Smooth muscle cell (in vitro differentiated cells): ENCODE measurements around the gene CAMLG. TPM values are rescaled to one million over a fixed set of nuclear protein-coding genes. Genes with fewer than 3 reads are reported as not detected.

Experiments
- DNase-seq: peaks from one replicate; lab custom pipeline; 2025; ENCODE audit not compliant: unreplicated experiment; lab: John Stamatoyannopoulos, UW
- H2AFZ ChIP-seq: fragments of 200-600 bp; sonication (generic); 2 replicates; pipeline ENCODE4 v1.6.0; 2016; ENCODE audit warnings: antibody characterized with exemption, low read depth, mild to moderate bottlenecking
- H3F3A ChIP-seq: fragments of 200-600 bp; sonication (generic); 2 replicates; pipeline ENCODE4 v1.6.0; 2017; ENCODE audit warnings: antibody characterized with exemption, low read depth
- H3K27ac ChIP-seq: fragments of 200-600 bp; sonication (generic); 2 replicates; pipeline ENCODE4 v1.5.1; 2016; ENCODE audit warnings: low read depth, mild to moderate bottlenecking
- H3K27me3 ChIP-seq: fragments of 200-600 bp; sonication (generic); 2 replicates; pipeline ENCODE4 v1.6.1; 2016; ENCODE audit warnings: low read depth, mild to moderate bottlenecking
- H3K36me3 ChIP-seq: fragments of 200-600 bp; sonication (generic); 2 replicates; pipeline ENCODE4 v1.5.1; 2016; ENCODE audit warnings: low read depth
- H3K4me1 ChIP-seq: fragments of 200-600 bp; sonication (generic); 2 replicates; pipeline ENCODE4 v1.5.1; 2016; ENCODE audit warnings: low read depth
- H3K4me2 ChIP-seq: fragments of 200-600 bp; sonication (generic); 2 replicates; pipeline ENCODE4 v1.6.0; 2016; ENCODE audit warnings: mild to moderate bottlenecking
- H3K4me3 ChIP-seq: fragments of 200-600 bp; sonication (generic); 2 replicates; pipeline ENCODE4 v1.5.1; 2016; ENCODE audit warnings: mild to moderate bottlenecking
- H3K79me2 ChIP-seq: fragments of 200-600 bp; sonication (generic); 2 replicates; pipeline ENCODE4 v1.6.0; 2016; ENCODE audit warnings: low read depth, mild to moderate bottlenecking
- H3K9ac ChIP-seq: fragments of 200-600 bp; sonication (generic); 2 replicates; pipeline ENCODE4 v1.6.0; 2016; ENCODE audit warnings: low read depth
- H3K9me3 ChIP-seq: fragments of 200-600 bp; sonication (generic); replicated peaks from 2 replicates; pipeline ENCODE4 v1.5.1; 2016; ENCODE audit warnings: low read depth
- H4K20me1 ChIP-seq: fragments of 200-600 bp; sonication (generic); 2 replicates; pipeline ENCODE4 v1.6.0; 2016; ENCODE audit warnings: low read depth
- CTCF ChIP-seq: fragments of 200-600 bp; sonication (generic); IDR thresholded peaks from 2 replicates; pipeline ENCODE4 v1.5.1; 2017; ENCODE audit warnings: borderline replicate concordance, mild to moderate bottlenecking, antibody characterized with exemption; ENCODE audit not compliant: insufficient read depth, poor library complexity, severe bottlenecking
- WGBS: methylation state at CpG from one replicate; pipeline ENCODE4 v1.1.7; 2016; ENCODE audit warnings: low lambda C conversion rate; 5-methylcytosine and 5-hydroxymethylcytosine counted together
- polyA plus RNA-seq: library from polyadenylated mRNA; unstranded; fragments of >200 nt; fragmentation: Nextera tagmentation; extraction: Ambion mirVana; gene quantifications from 2 replicates; pipeline ENCODE4 v1.2.1, GENCODE V29; 2016
- total RNA-seq: library from RNA; depleted of rRNA; stranded (reverse); fragments of >200 nt; gene quantifications from 2 replicates; pipeline ENCODE4 v1.2.3, GENCODE V29; 2014

The CAMLG gene
- total and polyA plus RNA-seq, 2 experiments from 2014 or later: 29.1 to 35.4 TPM

- H3F3A ChIP-seq: no peaks in the 10 kb centered on the region
- no peak for TF ChIP-seq CTCF
- no peak overlapping the region for H3K9ac ChIP-seq
- DNase-seq: no peak
- H3K4me3 ChIP-seq: no peak overlapping the region
- peaks cover 6% of the 10 kb centered on the region for H4K20me1 ChIP-seq
- H3K9me3 ChIP-seq: no peaks in the 10 kb centered on the region
- 97% methylated on average over 10 of the region's 10 CpGs for WGBS
- no peak overlapping the region for H3K4me2 ChIP-seq
- H3K27me3 ChIP-seq: no peaks in the 10 kb centered on the region
- no peak overlapping the region for H2AFZ ChIP-seq
- H3K36me3 ChIP-seq: peaks cover 40% of the 10 kb centered on the region
- H3K79me2 ChIP-seq: no peaks in the 10 kb centered on the region
- H3K27ac ChIP-seq: no peak overlapping the region
- no peaks in the 10 kb centered on the region for H3K4me1 ChIP-seq
These were observed 34.2 kb downstream of the CAMLG start for GRCh38 chr5:134772461-134773125.

GRCh38 chr5:134777366-134777765, 39.0 kb downstream of the CAMLG start:
- no peak overlapping the region for H3K4me2 ChIP-seq
- no peak for DNase-seq
- no peak overlapping the region for H3K27ac ChIP-seq
- no peak overlapping the region for H3K4me3 ChIP-seq
- no peaks in the 10 kb centered on the region for H3K4me1 ChIP-seq
- H3F3A ChIP-seq: no peaks in the 10 kb centered on the region
- H4K20me1 ChIP-seq: no peaks in the 10 kb centered on the region
- 98% methylated on average over 2 of the region's 2 CpGs for WGBS
- no peaks in the 10 kb centered on the region for H3K27me3 ChIP-seq
- H3K36me3 ChIP-seq: peaks cover 46% of the 10 kb centered on the region
- no peak overlapping the region for H3K9ac ChIP-seq
- TF ChIP-seq CTCF: no peak
- H3K9me3 ChIP-seq: no peaks in the 10 kb centered on the region
- no peaks in the 10 kb centered on the region for H3K79me2 ChIP-seq
- no peak overlapping the region for H2AFZ ChIP-seq

- Histone ChIP-seq H3K79me2 (no peaks in the 10 kb centered on the region), H3K27me3 (no peaks in the 10 kb centered on the region), H3F3A (no peaks in the 10 kb centered on the region), H3K9ac (no peak overlapping the region), H2AFZ (no peak overlapping the region), H3K4me3 (no peak overlapping the region), H3K4me1 (no peaks in the 10 kb centered on the region), H3K4me2 (no peak overlapping the region), H3K36me3 (peaks cover 37% of the 10 kb centered on the region), H3K27ac (peak overlapping the region; percentile 51), H3K9me3 (no peaks in the 10 kb centered on the region), H4K20me1 (no peaks in the 10 kb centered on the region)
- TF ChIP-seq CTCF: peak; percentile 17
- WGBS: 87% methylated on average over 4 of the region's 4 CpGs
- no peak for DNase-seq
These were observed 46.0 kb downstream of the CAMLG start for GRCh38 chr5:134784241-134784920.
